AG04449 (cell line): ENCODE results near the gene MLYCD.

Experiments used
- CTCF ChIA-PET: fragments of 350-600 bp; formaldehyde crosslinking; extraction: SDS; loops from one replicate; lab custom pipeline; 2021; ENCODE audit warnings: antibody characterized with exemption; lab: Yijun Ruan, JAX
- POLR2A ChIA-PET: fragments of 400-600, 350-600 bp; formaldehyde crosslinking; extraction: SDS; loops from one replicate; lab custom pipeline; 2020; ENCODE audit warnings: antibody characterized with exemption, inconsistent platforms; lab: Yijun Ruan, JAX
- DNase-seq: peaks from one replicate; pipeline ENCODE4 v3.0.0-alpha.2; 2010; ENCODE audit warnings: low read depth, low spot score
- H3K4me3 ChIP-seq: 2 replicates; pipeline ENCODE4 v1.5.1; 2011; ENCODE audit warnings: low read depth, mild to moderate bottlenecking, control low read depth, low read length
- CTCF ChIP-seq: IDR thresholded peaks from one replicate; pipeline ENCODE4 v1.5.1; 2011; ENCODE audit warnings: mild to moderate bottlenecking, moderate library complexity, low read length, control low read depth, inconsistent platforms; ENCODE audit not compliant: insufficient read depth; ENCODE audit errors: missing control alignments

MLYCD gene

DNA sequence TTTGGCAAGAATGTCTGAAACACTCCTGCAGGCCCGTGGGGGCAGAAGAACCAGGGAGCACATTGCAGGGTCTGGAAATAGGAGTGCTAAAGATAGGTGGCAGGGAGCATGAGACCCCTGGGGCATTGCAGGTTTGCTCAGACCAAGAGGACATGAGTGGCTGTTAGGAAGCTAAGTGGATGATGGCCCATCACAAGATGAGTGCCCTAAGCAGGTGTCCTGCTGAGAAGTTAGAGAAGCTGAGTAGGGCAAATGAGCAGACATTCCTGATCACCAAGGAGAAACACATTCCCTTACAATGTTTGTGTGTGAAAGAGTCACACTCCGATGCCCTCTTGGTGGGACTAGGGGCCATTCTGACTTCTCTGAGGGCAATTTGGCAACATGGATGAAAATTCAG, 9.9 kb downstream of the MLYCD start:
- ChIA-PET POLR2A (no interaction called here), CTCF (interaction anchor here (0.6 to 1.1 kb wide), 3 partner anchors 18 to 48 kb away, joined by 3 read pairs; no protein-coding TSS in a partner anchor)
- H3K4me3 ChIP-seq, result no peak overlapping the region
- no peak for TF ChIP-seq CTCF
- no peak for DNase-seq

GRCh38 chr16:83911290-83911689, 12.4 kb downstream of the MLYCD start:
- ChIA-PET CTCF (interaction anchor here (5.6 kb wide), 1 partner anchor 14 kb away, joined by 65 read pairs; no protein-coding TSS in a partner anchor), POLR2A (no interaction called here)
- no peak for TF ChIP-seq CTCF
- no peak overlapping the region for H3K4me3 ChIP-seq
- DNase-seq, result no peak

DNA sequence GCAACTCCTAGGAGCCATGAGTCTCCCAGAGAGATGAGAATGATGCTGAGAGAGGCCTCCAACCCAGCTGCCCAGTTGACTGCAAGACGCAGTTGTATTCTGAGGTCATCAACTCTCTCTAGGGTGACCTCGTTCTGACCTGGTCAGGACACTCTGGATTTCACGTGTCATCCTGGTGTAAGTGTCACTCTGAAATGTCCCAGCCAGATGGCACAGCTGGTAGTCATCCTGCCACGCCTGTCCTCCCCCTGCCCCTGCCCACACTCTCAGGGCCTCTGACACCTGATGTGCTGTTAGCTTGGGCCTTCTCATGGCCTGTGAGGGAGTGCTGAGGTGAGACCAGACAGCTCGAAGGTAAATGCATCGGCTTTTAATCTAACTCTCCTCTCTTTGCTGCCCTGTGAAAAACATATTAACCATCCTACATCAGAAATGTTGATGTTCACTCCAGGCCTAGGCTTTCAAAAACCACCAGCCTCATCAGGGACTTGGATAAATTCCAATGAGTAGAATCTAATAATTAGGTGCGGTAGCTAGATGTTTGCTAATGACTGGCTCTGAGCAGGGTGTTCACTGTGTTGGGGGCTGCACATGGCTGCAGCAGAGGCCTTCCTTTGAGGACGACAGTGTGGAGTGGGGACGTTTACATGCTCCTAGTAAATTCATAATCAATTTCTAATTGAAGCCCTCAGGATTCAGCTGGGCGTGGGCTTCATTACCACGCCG, 13.8 kb downstream of the MLYCD start:
- no peak for TF ChIP-seq CTCF
- no peak overlapping the region for H3K4me3 ChIP-seq

DNA sequence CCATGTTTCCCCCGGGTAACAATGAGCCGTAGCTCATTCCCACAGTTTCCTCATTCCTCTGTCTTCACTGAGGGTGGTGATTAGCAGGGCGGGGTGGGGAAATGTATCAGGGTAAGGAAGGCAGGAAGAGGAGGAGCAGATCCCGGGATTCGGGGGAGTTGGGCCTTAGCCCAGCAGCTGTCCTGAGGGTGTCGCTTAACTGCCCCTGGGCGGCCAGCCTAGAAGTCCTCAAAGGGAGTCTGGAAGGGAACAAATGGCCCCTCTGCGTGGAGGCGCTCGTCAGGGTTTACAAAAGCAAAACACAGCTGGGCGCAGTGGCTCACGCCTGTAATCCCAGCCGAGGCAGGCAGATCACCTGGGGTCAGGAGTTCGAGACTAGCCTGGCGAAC, 14.3 kb downstream of the MLYCD start:
- H3K4me3 ChIP-seq, result no peak overlapping the region
- ChIA-PET CTCF (interaction anchor here (5.6 kb wide), 1 partner anchor 12 kb away, joined by 65 read pairs; no protein-coding TSS in a partner anchor), POLR2A (interaction anchor here (0.6 kb wide), 1 partner anchor 57 kb away, joined by 4 read pairs; no protein-coding TSS in a partner anchor)
- TF ChIP-seq CTCF, result no peak
- DNase-seq, result no peak

More for the DNA sequence above, 13.8 kb downstream of the MLYCD start:
- DNase-seq, result no peak
- CTCF ChIA-PET, result interaction anchor here (5.6 kb wide), 1 partner anchor 13 kb away, joined by 65 read pairs; no protein-coding TSS in a partner anchor
- POLR2A ChIA-PET, result interaction anchor here (0.6 kb wide), 1 partner anchor 57 kb away, joined by 4 read pairs; no protein-coding TSS in a partner anchor

DNA sequence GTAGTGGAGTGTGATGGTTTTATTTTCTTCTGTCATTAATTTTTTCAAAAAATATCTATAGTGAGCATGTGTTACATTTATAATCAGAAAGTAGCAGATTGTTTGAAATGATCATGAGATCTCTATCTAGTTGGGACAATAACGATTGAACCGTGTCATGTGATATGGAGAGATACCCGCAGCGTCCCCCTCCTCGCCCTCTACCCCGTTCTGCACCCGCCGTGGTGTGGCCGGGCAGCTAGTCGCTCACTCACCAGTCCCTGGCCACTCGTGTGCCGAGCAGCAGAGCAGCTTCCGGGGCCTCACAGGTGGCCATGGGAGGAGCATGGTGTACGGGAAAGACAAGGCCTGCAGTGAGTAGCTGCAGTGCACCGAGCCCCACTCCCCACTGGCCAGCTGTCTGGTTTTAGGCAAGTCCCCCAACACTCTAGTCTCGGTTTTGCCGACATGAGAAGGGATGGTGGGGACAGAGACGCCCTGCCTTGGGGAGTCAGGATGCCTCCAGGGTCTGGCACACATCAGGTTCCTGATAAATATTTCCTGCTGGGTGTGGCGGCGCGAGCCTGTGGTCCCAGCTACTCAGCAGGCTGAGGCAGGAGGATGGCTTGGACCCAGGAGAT, 15.3 kb downstream of the MLYCD start:
- TF ChIP-seq CTCF, result no peak
- no peak overlapping the region for H3K4me3 ChIP-seq
- no peak for DNase-seq
- ChIA-PET CTCF (interaction anchor here (5.6 kb wide), 1 partner anchor 11 kb away, joined by 65 read pairs; no protein-coding TSS in a partner anchor), POLR2A (interaction anchor here (0.6 kb wide), 1 partner anchor 563 kb away, joined by 3 read pairs; no protein-coding TSS in a partner anchor)

DNA sequence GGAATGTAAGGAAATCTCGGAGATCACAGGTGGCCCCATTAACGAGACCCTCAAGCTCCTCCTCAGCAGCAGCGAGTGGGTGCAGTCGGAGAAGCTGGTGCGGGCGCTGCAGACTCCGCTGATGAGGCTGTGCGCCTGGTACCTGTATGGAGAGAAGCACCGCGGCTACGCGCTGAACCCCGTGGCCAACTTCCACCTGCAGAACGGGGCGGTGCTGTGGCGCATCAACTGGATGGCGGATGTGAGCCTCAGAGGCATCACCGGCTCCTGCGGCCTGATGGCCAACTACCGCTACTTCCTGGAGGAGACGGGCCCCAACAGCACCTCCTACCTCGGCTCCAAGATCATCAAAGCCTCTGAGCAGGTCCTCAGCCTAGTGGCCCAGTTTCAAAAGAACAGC, 16.2 kb downstream of the MLYCD start:
- TF ChIP-seq CTCF, result no peak
- CTCF ChIA-PET, result interaction anchor here (1.1 to 5.6 kb wide), 2 partner anchors 10 to 12 kb away, joined by 13 to 65 read pairs; no protein-coding TSS in a partner anchor
- POLR2A ChIA-PET, result no interaction called here

More for the DNA sequence above, 16.2 kb downstream of the MLYCD start:
- H3K4me3 ChIP-seq, result no peak overlapping the region
- no peak for DNase-seq
